Activated naive CD8-positive, alpha-beta T cell treated with anti-CD3 and anti-CD28 coated beads, Interleukin-2, amount 50 U/mL, for 24 hours (primary cell): Measurements from ENCODE around the gene RBP2.

ENCODE experiments used
- ATAC-seq: fragments of 150-1000 bp; cut with Tn5 transposase; one replicate; pipeline ENCODE4 v1.10.0; 2021
- DNase-seq: peaks from one replicate; pipeline ENCODE4 v3.0.0; 2021
- H3K27ac Mint-ChIP-seq: one replicate; pipeline ENCODE4 v1.8.0; 2021; ENCODE audit warnings: mild to moderate bottlenecking, mixed read lengths
- H3K27me3 Mint-ChIP-seq: one replicate; pipeline ENCODE4 v1.8.0; 2021; ENCODE audit warnings: mixed read lengths
- H3K36me3 Mint-ChIP-seq: one replicate; pipeline ENCODE4 v1.8.0; 2021; ENCODE audit warnings: low read depth, mixed read lengths
- H3K4me1 Mint-ChIP-seq: one replicate; pipeline ENCODE4 v1.8.0; 2021; ENCODE audit warnings: mixed read lengths
- H3K4me3 Mint-ChIP-seq: one replicate; pipeline ENCODE4 v1.8.0; 2021; ENCODE audit warnings: mild to moderate bottlenecking, moderate library complexity, mixed read lengths
- H3K9me3 Mint-ChIP-seq: one replicate; pipeline ENCODE4 v1.8.0; 2021; ENCODE audit warnings: mixed read lengths

RBP2 gene

GRCh38 chr3:139465636-139466035 lies 10.7 kb downstream of the RBP2 start:
- H3K9me3 Mint-ChIP-seq: no peaks in the 10 kb centered on the region
- no peaks in the 10 kb centered on the region for H3K4me1 Mint-ChIP-seq
- DNase-seq (no peak), ATAC-seq (no peak)
- H3K36me3 Mint-ChIP-seq: no peaks in the 10 kb centered on the region
- no peaks in the 10 kb centered on the region for H3K27me3 Mint-ChIP-seq
- H3K27ac Mint-ChIP-seq: no peak overlapping the region
- H3K4me3 Mint-ChIP-seq: no peak overlapping the region

GRCh38 chr3:139463466-139463865 lies 12.8 kb downstream of the RBP2 start:
- Mint-ChIP-seq H3K4me1 (no peaks in the 10 kb centered on the region), H3K27ac (no peak overlapping the region), H3K36me3 (no peaks in the 10 kb centered on the region), H3K4me3 (no peak overlapping the region), H3K9me3 (no peaks in the 10 kb centered on the region), H3K27me3 (no peaks in the 10 kb centered on the region)
- DNase-seq (no peak), ATAC-seq (no peak)

- DNase-seq (no peak), ATAC-seq (no peak)
- H3K27me3 Mint-ChIP-seq: no peaks in the 10 kb centered on the region
- no peaks in the 10 kb centered on the region for H3K36me3 Mint-ChIP-seq
- no peak overlapping the region for H3K4me3 Mint-ChIP-seq
- H3K27ac Mint-ChIP-seq: no peak overlapping the region
- no peaks in the 10 kb centered on the region for H3K9me3 Mint-ChIP-seq
- H3K4me1 Mint-ChIP-seq: no peaks in the 10 kb centered on the region
These were observed 15.8 kb downstream of the RBP2 start for GRCh38 chr3:139460529-139460928.

GRCh38 chr3:139460076-139460475 lies 16.2 kb downstream of the RBP2 start:
- Mint-ChIP-seq H3K27ac (no peak overlapping the region), H3K36me3 (no peaks in the 10 kb centered on the region), H3K4me1 (no peaks in the 10 kb centered on the region), H3K9me3 (no peaks in the 10 kb centered on the region), H3K27me3 (no peaks in the 10 kb centered on the region), H3K4me3 (no peak overlapping the region)
- no peak for ATAC-seq
- DNase-seq: no peak

GRCh38 chr3:139458348-139458747 lies 18.0 kb downstream of the RBP2 start:
- Mint-ChIP-seq H3K36me3 (no peaks in the 10 kb centered on the region), H3K27ac (no peak overlapping the region), H3K27me3 (no peaks in the 10 kb centered on the region), H3K4me3 (no peak overlapping the region), H3K4me1 (no peaks in the 10 kb centered on the region), H3K9me3 (no peaks in the 10 kb centered on the region)
- DNase-seq (no peak), ATAC-seq (no peak)

GRCh38 chr3:139457066-139457465 lies 19.2 kb downstream of the RBP2 start:
- Mint-ChIP-seq H3K4me1 (no peaks in the 10 kb centered on the region), H3K27ac (no peak overlapping the region), H3K36me3 (no peaks in the 10 kb centered on the region), H3K27me3 (no peaks in the 10 kb centered on the region), H3K9me3 (no peaks in the 10 kb centered on the region), H3K4me3 (no peak overlapping the region)
- ATAC-seq: no peak
- no peak for DNase-seq

GRCh38 chr3:139456386-139456785 lies 19.9 kb downstream of the RBP2 start:
- no peaks in the 10 kb centered on the region for H3K36me3 Mint-ChIP-seq
- no peak overlapping the region for H3K27ac Mint-ChIP-seq
- ATAC-seq (no peak), DNase-seq (no peak)
- no peaks in the 10 kb centered on the region for H3K4me1 Mint-ChIP-seq
- no peaks in the 10 kb centered on the region for H3K27me3 Mint-ChIP-seq
- H3K4me3 Mint-ChIP-seq: no peak overlapping the region
- no peaks in the 10 kb centered on the region for H3K9me3 Mint-ChIP-seq

- no peaks in the 10 kb centered on the region for H3K36me3 Mint-ChIP-seq
- H3K27ac Mint-ChIP-seq: no peak overlapping the region
- ATAC-seq (no peak), DNase-seq (no peak)
- H3K9me3 Mint-ChIP-seq: no peaks in the 10 kb centered on the region
- no peak overlapping the region for H3K4me3 Mint-ChIP-seq
- no peaks in the 10 kb centered on the region for H3K27me3 Mint-ChIP-seq
- no peaks in the 10 kb centered on the region for H3K4me1 Mint-ChIP-seq
These were observed 20.5 kb downstream of the RBP2 start for GRCh38 chr3:139455855-139456254.

- ATAC-seq: no peak
- H3K9me3 Mint-ChIP-seq: no peaks in the 10 kb centered on the region
- H3K36me3 Mint-ChIP-seq: no peaks in the 10 kb centered on the region
- DNase-seq: no peak
- no peak overlapping the region for H3K27ac Mint-ChIP-seq
- no peak overlapping the region for H3K4me3 Mint-ChIP-seq
- H3K27me3 Mint-ChIP-seq: no peaks in the 10 kb centered on the region
- no peaks in the 10 kb centered on the region for H3K4me1 Mint-ChIP-seq
These were observed 21.1 kb downstream of the RBP2 start for GRCh38 chr3:139455206-139455605.

GRCh38 chr3:139454346-139454745 lies 22.0 kb downstream of the RBP2 start:
- Mint-ChIP-seq H3K9me3 (no peaks in the 10 kb centered on the region), H3K4me1 (no peaks in the 10 kb centered on the region), H3K27me3 (no peaks in the 10 kb centered on the region), H3K36me3 (no peaks in the 10 kb centered on the region), H3K4me3 (no peak overlapping the region), H3K27ac (no peak overlapping the region)
- DNase-seq (no peak), ATAC-seq (no peak)

GRCh38 chr3:139450159-139450558 lies 26.2 kb downstream of the RBP2 start:
- Mint-ChIP-seq H3K27me3 (no peaks in the 10 kb centered on the region), H3K9me3 (no peaks in the 10 kb centered on the region), H3K4me3 (no peak overlapping the region), H3K27ac (no peak overlapping the region), H3K4me1 (no peaks in the 10 kb centered on the region), H3K36me3 (no peaks in the 10 kb centered on the region)
- no peak for DNase-seq
- ATAC-seq: no peak

GRCh38 chr3:139449566-139449965 lies 26.8 kb downstream of the RBP2 start:
- Mint-ChIP-seq H3K4me1 (no peaks in the 10 kb centered on the region), H3K36me3 (no peaks in the 10 kb centered on the region), H3K4me3 (no peak overlapping the region), H3K27me3 (no peaks in the 10 kb centered on the region), H3K9me3 (no peaks in the 10 kb centered on the region), H3K27ac (no peak overlapping the region)
- no peak for ATAC-seq
- DNase-seq: no peak

GRCh38 chr3:139448104-139448503 lies 28.2 kb downstream of the RBP2 start:
- ATAC-seq (peak; percentile 47), DNase-seq (no peak)
- H3K27ac Mint-ChIP-seq: no peak overlapping the region
- no peaks in the 10 kb centered on the region for H3K9me3 Mint-ChIP-seq
- no peaks in the 10 kb centered on the region for H3K36me3 Mint-ChIP-seq
- no peaks in the 10 kb centered on the region for H3K27me3 Mint-ChIP-seq
- H3K4me1 Mint-ChIP-seq: no peaks in the 10 kb centered on the region
- H3K4me3 Mint-ChIP-seq: no peak overlapping the region

- no peaks in the 10 kb centered on the region for H3K9me3 Mint-ChIP-seq
- no peak overlapping the region for H3K4me3 Mint-ChIP-seq
- DNase-seq (no peak), ATAC-seq (no peak)
- H3K4me1 Mint-ChIP-seq: no peaks in the 10 kb centered on the region
- H3K27me3 Mint-ChIP-seq: no peaks in the 10 kb centered on the region
- no peak overlapping the region for H3K27ac Mint-ChIP-seq
- no peaks in the 10 kb centered on the region for H3K36me3 Mint-ChIP-seq
These were observed 28.8 kb downstream of the RBP2 start for GRCh38 chr3:139447486-139447885.

GRCh38 chr3:139444446-139444845 lies 31.9 kb downstream of the RBP2 start:
- Mint-ChIP-seq H3K4me3 (no peak overlapping the region), H3K27ac (no peak overlapping the region), H3K27me3 (no peaks in the 10 kb centered on the region), H3K9me3 (no peaks in the 10 kb centered on the region), H3K4me1 (no peaks in the 10 kb centered on the region), H3K36me3 (no peaks in the 10 kb centered on the region)
- no peak for ATAC-seq
- DNase-seq: no peak

GRCh38 chr3:139443186-139443585 lies 33.1 kb downstream of the RBP2 start:
- Mint-ChIP-seq H3K27ac (no peak overlapping the region), H3K4me3 (no peak overlapping the region), H3K4me1 (no peaks in the 10 kb centered on the region), H3K27me3 (no peaks in the 10 kb centered on the region), H3K36me3 (no peaks in the 10 kb centered on the region), H3K9me3 (no peaks in the 10 kb centered on the region)
- ATAC-seq (no peak), DNase-seq (no peak)
